Keratinocyte (primary cell): ENCODE results near the gene C2orf49. TPM values are rescaled to one million over a fixed set of nuclear protein-coding genes. Genes with fewer than 3 reads are reported as not detected.

Experiments used
- DNase-seq: peaks from one replicate; pipeline ENCODE4 v3.0.0-alpha.2; 2011; ENCODE audit warnings: low read depth, missing footprints, low spot score
- FAIRE-seq: peaks from 2 replicates; lab custom pipeline; 2011; peaks lifted over from hg19 to GRCh38; lab: Jason Lieb, UNC
- H2AFZ ChIP-seq: 2 replicates; pipeline ENCODE4 v1.6.0; 2012; ENCODE audit warnings: low read length, control low read depth, inconsistent platforms; ENCODE audit not compliant: control insufficient read depth
- H3K27ac ChIP-seq: 2 replicates; pipeline ENCODE4 v1.5.1; 2011; ENCODE audit warnings: low read length; ENCODE audit not compliant: control insufficient read depth, insufficient read depth
- H3K27me3 ChIP-seq: 3 replicates; pipeline ENCODE4 v1.6.0; 2011; ENCODE audit warnings: low read length; ENCODE audit not compliant: control insufficient read depth, insufficient read depth; ENCODE audit errors: extremely low read depth
- H3K36me3 ChIP-seq, 2 experiments: 2 replicates in 1 of 2; 3 replicates in 1 of 2; pipeline ENCODE4 v1.5.1; 2011; ENCODE audit warnings: low read length in 2 of 2, mild to moderate bottlenecking in 1 of 2; ENCODE audit not compliant: control insufficient read depth in 2 of 2, insufficient read depth in 2 of 2; ENCODE audit errors: extremely low read depth in 1 of 2
- H3K4me1 ChIP-seq: 3 replicates; pipeline ENCODE4 v1.5.1; 2011; ENCODE audit warnings: low read length; ENCODE audit not compliant: control insufficient read depth, insufficient read depth; ENCODE audit errors: extremely low read depth
- H3K4me2 ChIP-seq: 3 replicates; pipeline ENCODE4 v1.6.0; 2011; ENCODE audit warnings: low read depth, low read length; ENCODE audit not compliant: control insufficient read depth, insufficient read depth; ENCODE audit errors: extremely low read depth
- H3K4me3 ChIP-seq, 3 experiments: fragments of 200-600 bp in 1 of 3; sonication (generic) in 1 of 3; 2 replicates in 2 of 3; 3 replicates in 1 of 3; pipeline ENCODE4 v1.5.1; 2011 to 2016; ENCODE audit warnings: low read length in 3 of 3, mild to moderate bottlenecking in 3 of 3, control low read depth in 2 of 3, inconsistent platforms in 1 of 3, low read depth in 1 of 3, mixed read lengths in 1 of 3, mixed run types in 1 of 3, moderate library complexity in 1 of 3; ENCODE audit not compliant: control insufficient read depth in 2 of 3, insufficient read depth in 2 of 3; ENCODE audit errors: extremely low read depth in 1 of 3
- H3K79me2 ChIP-seq: 2 replicates; pipeline ENCODE4 v1.6.0; 2012; ENCODE audit warnings: low read length; ENCODE audit not compliant: control insufficient read depth, insufficient read depth
- H3K9ac ChIP-seq: 3 replicates; pipeline ENCODE4 v1.6.0; 2011; ENCODE audit warnings: low read length; ENCODE audit not compliant: control insufficient read depth, insufficient read depth; ENCODE audit errors: extremely low read depth
- H3K9me1 ChIP-seq: 3 replicates; pipeline ENCODE4 v1.6.0; 2011; ENCODE audit warnings: low read length; ENCODE audit not compliant: control insufficient read depth, insufficient read depth; ENCODE audit errors: extremely low read depth
- H3K9me3 ChIP-seq: 2 replicates; pipeline ENCODE4 v1.5.1; 2012; ENCODE audit warnings: low read depth, low read length; ENCODE audit not compliant: control insufficient read depth
- H4K20me1 ChIP-seq: 3 replicates; pipeline ENCODE4 v1.6.0; 2011; ENCODE audit warnings: low read length; ENCODE audit not compliant: control insufficient read depth, insufficient read depth; ENCODE audit errors: extremely low read depth
- CTCF ChIP-seq, 3 experiments: IDR thresholded peaks in 1 of 3; conservative IDR thresholded peaks in 1 of 3; optimal IDR thresholded peaks in 1 of 3; 2 replicates in 2 of 3; 3 replicates in 1 of 3; pipeline versions ENCODE3 to v1.5.1; 2011; ENCODE audit warnings: low read length in 3 of 3, mild to moderate bottlenecking in 3 of 3, moderate library complexity in 2 of 3, control low read depth in 1 of 3, inconsistent platforms in 1 of 3; ENCODE audit not compliant: insufficient read depth in 2 of 3; ENCODE audit errors: extremely low read depth in 1 of 3
- EZH2 ChIP-seq: IDR thresholded peaks from one replicate; pipeline ENCODE4 v1.6.1; 2012; ENCODE audit warnings: inconsistent platforms, mild to moderate bottlenecking, low read length, moderate library complexity
- dilution Hi-C: fragments of 300-500 bp; cut with MboI; formaldehyde crosslinking; loops from one replicate; pipeline ENCODE4 v1.7.0; 2020; ENCODE audit warnings: low sequenced_read_pairs; ENCODE audit not compliant: extremely low pct_ligation_motif_present
- polyA plus RNA-seq, 5 experiments: library from polyadenylated mRNA; depleted of rRNA in 3 of 5; stranded (reverse) in 3 of 5; stranded (forward) in 1 of 5; unstranded in 1 of 5; fragments of >200 nt; gene quantifications; 1 replicate in 1 of 5; 2 replicates in 3 of 5; 3 replicates in 1 of 5; pipeline versions ENCODE4 v1.2.1 to v1.2.3, GENCODE V29; 2011 to 2012; ENCODE audit warnings: missing spikeins in 2 of 5, low read depth in 1 of 5, low replicate concordance in 1 of 5

Gene C2orf49
- polyA plus RNA-seq, 1 donor (not counting 4 experiments of a cell fraction or from before 2014, with no cell fraction given) = 19.4 TPM

GRCh38 chr2:105327690-105328089, 9.7 kb upstream of the C2orf49 start:
- no peak overlapping the region for H3K4me2 ChIP-seq
- no peak overlapping the region for H3K4me3 ChIP-seq

GRCh38 chr2:105328281-105329196, 8.8 kb upstream of the C2orf49 start:
- peak overlapping the region; percentile 64 to 72 (median 67) for H3K4me3 ChIP-seq
- H2AFZ ChIP-seq = peak overlapping the region; percentile 83
- DNase-seq (peak; percentile 28), FAIRE-seq (peak; percentile 67)
- H4K20me1 ChIP-seq = peaks cover 3% of the 10 kb centered on the region
- peak overlapping the region; percentile 85 for H3K9ac ChIP-seq
- peak overlapping the region; percentile 65 for H3K27ac ChIP-seq
- peaks cover 40% of the 10 kb centered on the region for H3K79me2 ChIP-seq
- H3K27me3 ChIP-seq = no peaks in the 10 kb centered on the region
- H3K4me2 ChIP-seq = peak overlapping the region; percentile 75
- dilution Hi-C loops = no loop called here
- no peaks in the 10 kb centered on the region for H3K9me3 ChIP-seq
- H3K36me3 ChIP-seq = no peaks in the 10 kb centered on the region
- peaks cover 45% of the 10 kb centered on the region for H3K4me1 ChIP-seq
- TF ChIP-seq CTCF (optimal IDR thresholded peaks at IDR 0.05 in 1 of 3, IDR thresholded peaks at IDR 0.05 in 1 of 3, conservative IDR thresholded peaks at IDR 0.05 in 1 of 3; ENCODE audit: extremely low read depth in 1 of 3, insufficient read depth in 2 of 3, low read length in 3 of 3) (no peak), EZH2 (no peak)
- H3K9me1 ChIP-seq = no peaks in the 10 kb centered on the region

More at GRCh38 chr2:105327690-105328089, 9.7 kb upstream of the C2orf49 start:
- H3K36me3 ChIP-seq = no peaks in the 10 kb centered on the region
- peaks cover 49% of the 10 kb centered on the region for H3K4me1 ChIP-seq
- DNase-seq (no peak), FAIRE-seq (no peak)
- no peak overlapping the region for H3K27ac ChIP-seq
- H3K9me3 ChIP-seq = no peaks in the 10 kb centered on the region
- no peak overlapping the region for H2AFZ ChIP-seq
- TF ChIP-seq EZH2 = no peak
- no peak for TF ChIP-seq CTCF (optimal IDR thresholded peaks at IDR 0.05 in 1 of 3, IDR thresholded peaks at IDR 0.05 in 1 of 3, conservative IDR thresholded peaks at IDR 0.05 in 1 of 3; ENCODE audit: extremely low read depth in 1 of 3, insufficient read depth in 2 of 3, low read length in 3 of 3)
- H3K9ac ChIP-seq = no peak overlapping the region
- H3K9me1 ChIP-seq = no peaks in the 10 kb centered on the region
- peaks cover 3% of the 10 kb centered on the region for H4K20me1 ChIP-seq
- dilution Hi-C loops = no loop called here
- H3K79me2 ChIP-seq = peaks cover 48% of the 10 kb centered on the region
- H3K27me3 ChIP-seq = no peaks in the 10 kb centered on the region
